Measurements from ENCODE around the gene DARS2.
"Not testable (repeated sequence)": the region's sequence is repeated elsewhere in the genome, so short reads cannot be mapped to it uniquely, and the experiment has no call there.

DARS2 gene

DNA sequence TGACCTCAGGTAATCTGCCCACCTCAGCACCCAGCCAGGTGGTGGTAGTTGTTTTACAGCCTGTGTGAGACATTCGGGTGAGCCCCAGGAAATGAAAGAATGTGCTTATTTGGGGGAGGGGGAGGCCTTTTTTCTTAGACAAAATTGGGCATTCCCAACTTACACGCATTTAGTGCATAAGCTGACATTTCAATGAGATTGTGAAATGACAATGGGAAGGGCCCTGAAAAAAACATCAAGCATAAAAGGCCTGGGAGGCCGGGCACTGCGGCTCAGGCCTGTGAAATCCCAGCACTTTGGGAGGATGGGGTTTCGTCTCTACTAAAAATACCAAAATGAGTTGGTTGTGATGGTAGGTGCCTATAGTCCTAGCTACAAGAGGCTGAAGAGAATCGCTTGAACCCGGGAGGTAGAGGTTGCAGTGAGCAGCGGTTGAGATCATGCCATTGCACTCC is 38.3 kb downstream of the DARS2 start:
- DNase-seq: no peak

- no peak for DNase-seq
These were observed 39.0 kb downstream of the DARS2 start for GRCh38 chr1:173863224-173864161.

GRCh38 chr1:173864179-173864867 is 39.9 kb downstream of the DARS2 start:
- DNase-seq: no peak

DNA sequence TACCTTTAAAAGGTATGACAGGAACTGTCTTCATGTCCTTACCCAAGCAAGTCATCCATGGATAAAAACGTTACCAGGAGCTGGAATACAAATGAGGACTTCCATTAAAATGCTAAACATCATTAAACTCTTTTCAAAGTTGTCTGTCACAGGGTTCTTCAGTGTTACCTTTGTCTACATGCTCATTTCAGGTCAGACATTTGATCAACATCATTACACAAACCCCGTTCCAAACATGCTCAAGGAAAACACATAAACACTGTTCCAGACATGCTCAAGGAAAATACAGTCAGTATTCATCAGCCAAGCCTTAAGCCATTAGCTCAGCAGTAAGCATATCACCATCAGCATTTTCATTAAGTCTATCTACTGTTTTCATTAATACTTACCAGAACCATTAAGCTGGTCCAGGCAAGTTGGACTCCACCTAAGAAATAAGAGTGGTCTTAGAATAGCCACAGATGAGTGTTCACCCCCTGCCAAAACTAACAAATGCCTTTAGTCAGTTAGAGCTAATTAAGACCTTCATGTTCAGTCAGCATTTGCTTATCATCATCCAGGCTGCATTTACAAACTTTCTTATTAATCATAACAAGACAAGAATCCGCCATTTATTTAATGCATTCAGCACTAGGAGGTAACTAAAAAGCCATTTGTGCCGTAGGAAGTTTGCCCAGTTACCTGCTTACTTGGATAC is 41.1 kb downstream of the DARS2 start:
- DNase-seq: no peak

- DNase-seq: no peak
These were observed 42.1 kb downstream of the DARS2 start for GRCh38 chr1:173866413-173867115.

- DNase-seq: no peak
These were observed 42.8 kb downstream of the DARS2 start for GRCh38 chr1:173867141-173867752.

- peak; percentile 98 for DNase-seq
These were observed 43.3 kb downstream of the DARS2 start, which contains the start of gene GAS5 for GRCh38 chr1:173867753-173868265. TSS of gene GAS5 (minus strand) at chr1:173867989.

- DNase-seq: peak; percentile 98
These were observed 44.0 kb downstream of the DARS2 start, which contains the start of gene ZBTB37 for GRCh38 chr1:173868266-173869020. TSS of gene ZBTB37 (plus strand) at chr1:173868380. CDS start at chr1:173870226, 1,846 bp downstream.

DNA sequence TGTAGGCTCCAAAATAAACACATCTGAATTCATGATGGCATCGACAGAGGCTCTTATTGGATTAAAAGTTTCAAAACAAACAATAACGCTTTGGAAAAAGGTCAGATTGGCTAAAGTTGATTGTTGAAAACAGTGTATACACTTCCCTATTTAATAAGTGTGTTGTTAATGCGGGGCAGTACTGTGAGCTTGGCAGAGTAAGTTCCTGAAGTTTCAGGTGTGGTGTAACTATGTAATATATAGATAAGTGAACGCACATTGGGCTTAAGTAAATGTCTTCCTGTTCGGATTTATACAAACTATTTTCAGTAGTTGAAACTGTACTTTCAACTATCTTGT is 44.5 kb downstream of the DARS2 start:
- DNase-seq: no peak

DNA sequence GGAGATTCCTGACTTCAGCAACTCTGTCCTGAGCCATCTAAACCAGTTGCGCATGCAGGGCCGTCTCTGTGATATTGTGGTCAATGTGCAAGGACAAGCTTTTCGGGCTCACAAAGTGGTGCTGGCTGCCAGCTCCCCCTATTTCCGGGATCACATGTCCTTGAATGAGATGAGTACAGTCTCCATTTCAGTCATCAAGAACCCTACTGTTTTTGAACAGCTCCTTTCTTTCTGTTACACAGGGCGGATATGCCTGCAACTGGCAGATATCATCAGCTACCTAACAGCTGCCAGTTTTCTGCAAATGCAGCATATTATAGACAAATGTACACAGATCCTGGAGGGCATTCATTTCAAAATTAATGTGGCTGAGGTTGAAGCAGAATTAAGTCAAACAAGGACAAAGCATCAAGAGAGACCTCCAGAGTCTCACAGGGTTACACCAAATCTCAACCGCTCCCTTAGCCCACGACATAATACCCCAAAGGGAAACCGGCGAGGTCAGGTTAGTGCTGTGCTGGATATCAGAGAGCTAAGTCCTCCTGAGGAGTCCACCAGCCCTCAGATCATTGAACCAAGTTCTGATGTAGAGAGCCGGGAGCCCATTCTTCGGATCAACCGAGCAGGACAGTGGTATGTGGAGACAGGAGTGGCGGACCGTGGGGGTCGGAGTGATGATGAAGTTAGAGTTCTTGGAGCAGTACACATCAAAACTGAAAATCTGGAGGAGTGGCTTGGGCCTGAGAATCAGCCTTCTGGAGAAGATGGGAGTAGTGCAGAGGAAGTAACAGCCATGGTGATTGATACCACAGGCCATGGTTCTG is 46.0 kb downstream of the DARS2 start:
- no peak for DNase-seq

DNA sequence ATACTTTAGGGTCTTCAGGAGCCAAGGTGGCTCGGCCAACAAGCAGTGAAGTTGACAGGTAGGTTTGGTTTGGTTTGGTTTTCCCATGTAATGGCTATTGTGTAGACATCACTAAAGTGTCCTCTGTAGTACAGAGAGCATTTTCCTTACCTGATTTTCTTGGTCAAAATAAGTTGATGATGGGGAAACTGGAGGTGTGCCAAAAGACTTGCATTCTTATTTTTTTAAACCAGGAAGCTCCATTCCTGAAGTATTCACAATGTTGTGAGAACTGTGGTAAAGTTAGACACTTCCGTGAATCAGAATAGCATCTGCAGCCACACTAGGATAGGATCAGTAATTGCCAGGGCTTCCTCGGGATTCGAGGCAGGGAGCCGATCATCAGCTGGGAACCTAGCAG is 46.6 kb downstream of the DARS2 start:
- no peak for DNase-seq

- DNase-seq: no peak
These were observed 47.0 kb downstream of the DARS2 start for GRCh38 chr1:173871500-173871899.

DNA sequence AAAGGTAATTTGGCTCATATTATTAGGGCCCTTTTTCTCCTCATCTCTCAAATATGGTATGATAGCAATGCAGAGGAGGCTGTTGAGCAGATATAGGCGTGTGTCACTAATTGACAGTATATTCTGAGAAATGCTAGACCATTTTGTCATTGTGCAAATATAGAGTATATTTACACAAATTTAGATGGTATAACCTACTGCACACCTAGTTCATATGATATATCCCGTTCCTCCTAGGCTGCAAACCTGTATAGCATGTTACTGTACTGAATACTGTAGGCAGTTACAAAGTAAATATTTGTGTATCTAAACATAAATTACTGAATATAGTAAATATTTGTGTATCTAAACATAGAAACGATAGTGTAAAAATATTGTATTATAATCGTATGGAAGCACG is 52.3 kb downstream of the DARS2 start:
- no peak for DNase-seq

GRCh38 chr1:173878251-173878650 is 53.8 kb downstream of the DARS2 start:
- DNase-seq: no peak

- not testable (repeated sequence) for DNase-seq
These were observed 56.6 kb downstream of the DARS2 start for GRCh38 chr1:173881117-173881516.

DNA sequence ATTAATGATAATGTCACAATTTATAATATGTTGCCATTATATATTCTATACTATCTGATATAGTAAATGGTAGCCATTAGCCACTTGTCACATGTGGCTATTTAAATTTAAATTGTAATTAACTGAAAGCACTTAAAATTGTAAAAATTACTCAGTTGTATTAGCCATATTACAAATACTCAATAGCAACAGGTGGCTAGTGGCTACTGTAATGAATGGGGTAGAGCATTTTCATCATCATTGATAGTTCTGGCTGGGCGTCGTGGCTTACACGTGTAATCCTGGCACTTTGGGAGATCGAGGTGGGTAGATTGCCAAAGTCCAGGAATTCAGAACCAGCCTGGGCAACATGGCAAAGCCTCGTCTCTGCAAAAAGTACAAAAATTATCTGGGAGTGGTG is 60.2 kb downstream of the DARS2 start:
- no peak for DNase-seq

GRCh38 chr1:173886746-173887611 is 62.5 kb downstream of the DARS2 start:
- no peak for DNase-seq

GRCh38 chr1:173887627-173888026 is 63.2 kb downstream of the DARS2 start:
- no peak for DNase-seq

DNA sequence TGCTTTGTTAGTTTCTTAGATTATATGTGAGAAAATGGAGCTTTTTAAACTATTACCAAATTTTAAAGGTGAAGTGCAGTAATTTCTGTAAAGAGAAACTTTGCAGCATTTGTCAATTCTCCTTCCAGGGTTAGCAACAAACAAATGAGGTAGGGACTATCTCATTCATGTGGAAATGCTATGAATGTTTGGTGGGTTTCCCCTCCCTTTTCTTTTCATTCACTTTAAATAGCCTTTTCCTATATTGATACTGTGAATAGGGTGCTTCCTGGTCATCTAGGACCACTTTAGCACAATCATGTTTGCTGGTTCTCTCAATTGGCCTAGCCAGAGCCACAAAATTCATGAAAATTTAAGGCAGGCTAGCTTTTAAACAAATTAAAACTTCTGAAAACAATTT is 64.3 kb downstream of the DARS2 start:
- DNase-seq: no peak
